H9 (cell line): ENCODE data around the gene OIT3. TPM values are rescaled to one million over a fixed set of nuclear protein-coding genes. Genes with fewer than 3 reads are reported as not detected.

Source experiments
- DNase-seq: peaks from one replicate; pipeline ENCODE4 v3.0.0-alpha.2; 2017
- H2AFZ ChIP-seq: one replicate; pipeline ENCODE4 v1.6.1; 2013; ENCODE audit warnings: mild to moderate bottlenecking, low read length, control low read depth, moderate library complexity
- H2AK5ac ChIP-seq: 2 replicates; pipeline ENCODE4 v1.6.1; 2013; ENCODE audit warnings: low read length, control low read depth, mixed read lengths; ENCODE audit not compliant: insufficient read length
- H2BK120ac ChIP-seq: one replicate; pipeline ENCODE4 v1.6.1; 2013; ENCODE audit warnings: low read depth, mild to moderate bottlenecking, low read length, control low read depth, inconsistent platforms; ENCODE audit not compliant: poor library complexity, severe bottlenecking
- H2BK12ac ChIP-seq: 2 replicates; pipeline ENCODE4 v1.6.1; 2013; ENCODE audit warnings: low read length, control low read depth, mixed read lengths, low read depth; ENCODE audit not compliant: insufficient read length
- H2BK15ac ChIP-seq: 2 replicates; pipeline ENCODE4 v1.6.1; 2013; ENCODE audit warnings: low read depth, low read length, control low read depth
- H2BK20ac ChIP-seq: one replicate; pipeline ENCODE4 v1.6.1; 2013; ENCODE audit warnings: low read depth, mild to moderate bottlenecking, low read length, control low read depth, inconsistent platforms; ENCODE audit not compliant: poor library complexity, severe bottlenecking
- H2BK5ac ChIP-seq: 2 replicates; pipeline ENCODE4 v1.6.1; 2013; ENCODE audit warnings: low read length, control low read depth, mixed read lengths; ENCODE audit not compliant: insufficient read length
- H3K14ac ChIP-seq: 2 replicates; pipeline ENCODE4 v1.6.1; 2013; ENCODE audit warnings: low read length, control low read depth; ENCODE audit not compliant: insufficient read depth
- H3K18ac ChIP-seq: 2 replicates; pipeline ENCODE4 v1.6.1; 2013; ENCODE audit warnings: low read depth, mild to moderate bottlenecking, mixed read lengths, low read length, control low read depth; ENCODE audit not compliant: insufficient read length
- H3K23ac ChIP-seq: 2 replicates; pipeline ENCODE4 v1.6.1; 2013; ENCODE audit warnings: low read length, control low read depth, mixed read lengths, low read depth; ENCODE audit not compliant: insufficient read length
- H3K23me2 ChIP-seq: 2 replicates; pipeline ENCODE4 v1.6.1; 2013; ENCODE audit warnings: low read depth, mild to moderate bottlenecking, mixed read lengths, low read length, control low read depth; ENCODE audit not compliant: insufficient read length, poor library complexity, severe bottlenecking
- H3K27ac ChIP-seq: 2 replicates; pipeline ENCODE4 v1.5.1; 2013; ENCODE audit warnings: low read length, control low read depth, mixed read lengths, low read depth; ENCODE audit not compliant: insufficient read length
- H3K27me3 ChIP-seq: 2 replicates; pipeline ENCODE4 v1.6.1; 2013; ENCODE audit warnings: low read length, control low read depth, inconsistent platforms; ENCODE audit not compliant: insufficient read depth
- H3K4ac ChIP-seq: 2 replicates; pipeline ENCODE4 v1.6.1; 2013; ENCODE audit warnings: low read depth, mild to moderate bottlenecking, control low read depth, inconsistent platforms, low read length, moderate library complexity
- H3K4me1 ChIP-seq: 2 replicates; pipeline ENCODE4 v1.6.1; 2013; ENCODE audit warnings: low read length, control low read depth, inconsistent platforms; ENCODE audit not compliant: insufficient read depth
- H3K4me2 ChIP-seq: 2 replicates; pipeline ENCODE4 v1.6.1; 2013; ENCODE audit warnings: low read length, control low read depth, mixed read lengths; ENCODE audit not compliant: insufficient read length, insufficient read depth
- H3K56ac ChIP-seq: 2 replicates; pipeline ENCODE4 v1.6.1; 2013; ENCODE audit warnings: low read depth, mild to moderate bottlenecking, mixed read lengths, low read length, control low read depth; ENCODE audit not compliant: insufficient read length
- H3K79me1 ChIP-seq: 2 replicates; pipeline ENCODE4 v1.6.1; 2013; ENCODE audit warnings: low read depth, mild to moderate bottlenecking, moderate library complexity, low read length, control low read depth, inconsistent platforms; ENCODE audit not compliant: insufficient read depth, poor library complexity, severe bottlenecking
- H3K79me2 ChIP-seq: 2 replicates; pipeline ENCODE4 v1.6.1; 2013; ENCODE audit warnings: low read length, control low read depth, inconsistent platforms; ENCODE audit not compliant: insufficient read depth
- H3K9ac ChIP-seq: 2 replicates; pipeline ENCODE4 v1.6.1; 2013; ENCODE audit warnings: low read length, control low read depth, mixed read lengths; ENCODE audit not compliant: insufficient read length; ENCODE audit errors: extremely low read depth
- H3K9me3 ChIP-seq: one replicate; pipeline ENCODE4 v1.6.1; 2013; ENCODE audit warnings: low read depth, low read length, inconsistent platforms; ENCODE audit not compliant: control insufficient read depth
- H3T11ph ChIP-seq: one replicate; pipeline ENCODE4 v1.6.1; 2013; ENCODE audit warnings: mild to moderate bottlenecking, low read length, control low read depth, inconsistent platforms
- H4K20me1 ChIP-seq: one replicate; pipeline ENCODE4 v1.6.1; 2013; ENCODE audit not compliant: control insufficient read depth, insufficient read length, insufficient read depth
- H4K5ac ChIP-seq: 2 replicates; pipeline ENCODE4 v1.6.1; 2013; ENCODE audit warnings: low read depth, mild to moderate bottlenecking, mixed read lengths, low read length, control low read depth; ENCODE audit not compliant: insufficient read length
- H4K8ac ChIP-seq: replicated peaks from 2 replicates; pipeline ENCODE4 v1.6.1; 2013; ENCODE audit warnings: low read length, control low read depth, mixed read lengths, low read depth; ENCODE audit not compliant: insufficient read length
- H4K91ac ChIP-seq: 2 replicates; pipeline ENCODE4 v1.6.1; 2013; ENCODE audit warnings: low read depth, mild to moderate bottlenecking, moderate library complexity, mixed read lengths, low read length, control low read depth; ENCODE audit not compliant: insufficient read length
- H3K27ac Mint-ChIP-seq, 3 experiments: 2 replicates in 2 of 3; 3 replicates in 1 of 3; pipeline ENCODE4 v1.8.0; 2020 to 2021; ENCODE audit warnings: mixed read lengths in 3 of 3, mild to moderate bottlenecking in 1 of 3, moderate library complexity in 1 of 3
- H3K27me3 Mint-ChIP-seq: 2 replicates; pipeline ENCODE4 v1.8.0; 2021; ENCODE audit warnings: low read depth, mild to moderate bottlenecking, moderate library complexity, mixed read lengths
- H3K36me3 Mint-ChIP-seq, 3 experiments: 2 replicates in 2 of 3; 3 replicates in 1 of 3; pipeline ENCODE4 v1.8.0; 2020 to 2021; ENCODE audit warnings: low read depth in 3 of 3, mixed read lengths in 3 of 3; ENCODE audit not compliant: insufficient read depth in 1 of 3
- H3K4me1 Mint-ChIP-seq, 2 experiments: 2 replicates each; pipeline ENCODE4 v1.8.0; 2020; ENCODE audit warnings: mixed read lengths in 2 of 2
- H3K4me3 Mint-ChIP-seq, 2 experiments: 2 replicates in 1 of 2; 3 replicates in 1 of 2; pipeline ENCODE4 v1.8.0; 2020 to 2021; ENCODE audit warnings: mild to moderate bottlenecking in 2 of 2, mixed read lengths in 2 of 2, moderate library complexity in 1 of 2
- H3K9me3 Mint-ChIP-seq, 2 experiments: 2 replicates in 1 of 2; 3 replicates in 1 of 2; pipeline ENCODE4 v1.8.0; 2020; ENCODE audit warnings: mild to moderate bottlenecking in 2 of 2, mixed read lengths in 2 of 2, moderate library complexity in 1 of 2
- WGBS: extraction: QIAGEN DNeasy Blood & Tissue Kit; methylation state at CpG from one replicate; pipeline ENCODE4 v1.1.7; 2013; ENCODE audit warnings: missing lambda C conversion rate, low lambda C conversion rate, mixed read lengths; ENCODE audit not compliant: insufficient read length; ENCODE audit errors: extremely low coverage; 5-methylcytosine and 5-hydroxymethylcytosine counted together
- long read RNA-seq: library from polyadenylated mRNA; unstranded; transcript quantifications from one replicate; pipeline ENCODE4 v2.0.0, GENCODE V29; 2020
- total RNA-seq: library from RNA; stranded (reverse); gene quantifications from 2 replicates; pipeline ENCODE4 v1.2.1, GENCODE V29; 2021
- TF ChIP-seq, protein P1 (sequence below): fragments of 200-600 bp; sonication (generic); conservative IDR thresholded peaks from 3 replicates; pipeline ENCODE4 v1.8.0; 2021; ENCODE audit warnings: antibody characterized with exemption, mild to moderate bottlenecking

OIT3 gene
- not detected in 2 replicates for total RNA-seq
- long read RNA-seq, result 0 reads

DNA sequence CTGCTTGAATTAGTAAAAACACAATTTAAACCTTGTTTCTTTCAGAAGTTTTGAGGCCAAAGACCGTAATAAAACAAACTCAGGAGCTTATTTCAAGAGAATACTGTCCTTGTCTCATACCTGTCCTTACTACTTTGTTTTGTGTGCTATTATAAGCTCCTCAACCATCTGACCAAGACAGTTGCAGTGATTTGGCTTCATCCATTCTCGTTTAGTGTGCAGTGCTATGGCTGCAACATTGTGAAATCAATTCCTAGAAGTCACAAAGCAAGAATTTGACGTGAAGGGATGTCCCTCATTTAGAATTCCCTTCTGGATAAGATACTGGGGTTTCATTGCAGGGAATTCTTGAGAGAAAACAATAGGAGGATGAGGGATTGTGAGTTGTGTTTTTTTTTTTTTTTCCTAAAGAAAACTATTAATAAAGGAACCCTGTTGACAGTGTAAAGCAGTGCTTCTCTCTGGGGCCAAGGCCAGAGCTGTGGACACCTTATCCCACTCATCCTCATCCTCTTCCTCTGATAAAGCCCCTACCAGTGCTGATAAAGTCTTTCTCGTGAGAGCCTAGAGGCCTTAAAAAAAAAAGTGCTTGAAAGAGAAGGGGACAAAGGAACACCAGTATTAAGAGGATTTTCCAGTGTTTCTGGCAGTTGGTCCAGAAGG lies at the start of gene OIT3:
TSS of gene OIT3 (plus strand) at position 604 of the 663 bp plus-strand sequence. CDS start 60 bp downstream, outside the sequence.
- Mint-ChIP-seq H3K4me3 (no peak within 1 kb of the TSS), H3K9me3 (no peaks in the 10 kb centered on the region; a peak in 1 of 5 replicates), H3K27ac (no peak within 1 kb of the TSS), H3K27me3 (no peaks in the 10 kb centered on the region), H3K36me3 (peaks cover 6 to 15% (median 8%) of the 10 kb centered on the region in 3 experiments; a peak in 6 of 7 replicates), H3K4me1 (peaks cover 3% of the 10 kb centered on the region in 2 experiments; a peak in 3 of 4 replicates)
- no peak within 1 kb of the TSS for H3K18ac ChIP-seq
- no peak within 1 kb of the TSS for H3K4ac ChIP-seq
- no peak within 1 kb of the TSS for H4K5ac ChIP-seq
- H3K79me1 ChIP-seq, result no peaks in the 10 kb centered on the region
- H2BK5ac ChIP-seq, result no peak within 1 kb of the TSS
- no peak for DNase-seq
- H3K4me2 ChIP-seq, result no peak within 1 kb of the TSS
- peak within 1 kb of the TSS; percentile 97 for H3K23ac ChIP-seq
- no peak within 1 kb of the TSS for H3K56ac ChIP-seq
- H2BK120ac ChIP-seq, result no peak within 1 kb of the TSS
- H3K23me2 ChIP-seq, result no peaks in the 10 kb centered on the region
- WGBS, result no CpG with 5 or more reads among the region's 4 CpGs
- no peak within 1 kb of the TSS for H2BK15ac ChIP-seq
- H4K8ac ChIP-seq, result no peak within 1 kb of the TSS
- no peaks in the 10 kb centered on the region for H3K9me3 ChIP-seq
- H2AFZ ChIP-seq, result no peak within 1 kb of the TSS
- no peak within 1 kb of the TSS for H2BK12ac ChIP-seq
- no peak within 1 kb of the TSS for H3K9ac ChIP-seq
- H4K91ac ChIP-seq, result no peak within 1 kb of the TSS
- H3K27ac ChIP-seq, result no peak within 1 kb of the TSS
- H2AK5ac ChIP-seq, result no peak within 1 kb of the TSS
- peaks cover 3% of the 10 kb centered on the region; the same call in 1 of the 2 replicates for H3K4me1 ChIP-seq
- H3K27me3 ChIP-seq, result no peaks in the 10 kb centered on the region
- H3K79me2 ChIP-seq, result no peaks in the 10 kb centered on the region
- H2BK20ac ChIP-seq, result no peak within 1 kb of the TSS
- TF ChIP-seq, protein P1, sequence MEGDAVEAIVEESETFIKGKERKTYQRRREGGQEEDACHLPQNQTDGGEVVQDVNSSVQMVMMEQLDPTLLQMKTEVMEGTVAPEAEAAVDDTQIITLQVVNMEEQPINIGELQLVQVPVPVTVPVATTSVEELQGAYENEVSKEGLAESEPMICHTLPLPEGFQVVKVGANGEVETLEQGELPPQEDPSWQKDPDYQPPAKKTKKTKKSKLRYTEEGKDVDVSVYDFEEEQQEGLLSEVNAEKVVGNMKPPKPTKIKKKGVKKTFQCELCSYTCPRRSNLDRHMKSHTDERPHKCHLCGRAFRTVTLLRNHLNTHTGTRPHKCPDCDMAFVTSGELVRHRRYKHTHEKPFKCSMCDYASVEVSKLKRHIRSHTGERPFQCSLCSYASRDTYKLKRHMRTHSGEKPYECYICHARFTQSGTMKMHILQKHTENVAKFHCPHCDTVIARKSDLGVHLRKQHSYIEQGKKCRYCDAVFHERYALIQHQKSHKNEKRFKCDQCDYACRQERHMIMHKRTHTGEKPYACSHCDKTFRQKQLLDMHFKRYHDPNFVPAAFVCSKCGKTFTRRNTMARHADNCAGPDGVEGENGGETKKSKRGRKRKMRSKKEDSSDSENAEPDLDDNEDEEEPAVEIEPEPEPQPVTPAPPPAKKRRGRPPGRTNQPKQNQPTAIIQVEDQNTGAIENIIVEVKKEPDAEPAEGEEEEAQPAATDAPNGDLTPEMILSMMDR, result no peak
- no peaks in the 10 kb centered on the region for H4K20me1 ChIP-seq
- no peak within 1 kb of the TSS for H3K14ac ChIP-seq
- H3T11ph ChIP-seq, result no peak within 1 kb of the TSS
